DLD1 (cell line): Measurements from ENCODE around the gene SPINDOC.
"Not testable (repeated sequence)": the region's sequence is repeated elsewhere in the genome, so short reads cannot be mapped to it uniquely, and the experiment has no call there.

Experiments used
- in situ Hi-C: cut with HindIII; loops from 2 replicates; pipeline ENCODE4 v1.10.0; 2017; ENCODE audit warnings: low sequenced_read_pairs

The SPINDOC gene

GRCh38 chr11:63813035-63813562 is at the start of gene SPINDOC:
TSS of gene SPINDOC (plus strand) at chr11:63813456. CDS start at chr11:63813687, 231 bp downstream.
- in situ Hi-C loops: no loop called here

GRCh38 chr11:63763496-63764339 is 49.5 kb upstream of the SPINDOC start:
- in situ Hi-C loops: no loop called here

- in situ Hi-C loops: no loop called here
Measured at GRCh38 chr11:63764340-63764678, 48.9 kb upstream of the SPINDOC start.

- in situ Hi-C loops: no loop called here
Measured at GRCh38 chr11:63764679-63765647, 48.3 kb upstream of the SPINDOC start.

GRCh38 chr11:63765688-63766241 is 47.5 kb upstream of the SPINDOC start:
- in situ Hi-C loops: no loop called here

GRCh38 chr11:63766531-63767235 is 46.6 kb upstream of the SPINDOC start:
- in situ Hi-C loops: no loop called here

GRCh38 chr11:63767267-63767564 is 46.0 kb upstream of the SPINDOC start:
- in situ Hi-C loops: no loop called here

- in situ Hi-C loops: no loop called here
Measured at GRCh38 chr11:63767565-63768236, 45.6 kb upstream of the SPINDOC start.

GRCh38 chr11:63768237-63769041 is 44.8 kb upstream of the SPINDOC start, which contains the start of gene ZFTA:
TSS of gene ZFTA (minus strand) at chr11:63768775. CDS start at chr11:63768622, 153 bp downstream.
- in situ Hi-C loops: no loop called here

- in situ Hi-C loops: no loop called here
Measured at GRCh38 chr11:63769042-63769713, 44.1 kb upstream of the SPINDOC start.

GRCh38 chr11:63769714-63770455 is 43.4 kb upstream of the SPINDOC start:
- in situ Hi-C loops: no loop called here

- in situ Hi-C loops: no loop called here
Measured at GRCh38 chr11:63770763-63771162, 42.5 kb upstream of the SPINDOC start.

GRCh38 chr11:63771741-63772318 is 41.4 kb upstream of the SPINDOC start:
- in situ Hi-C loops: not testable (repeated sequence)

- in situ Hi-C loops: no loop called here
Measured at GRCh38 chr11:63775191-63775590, 38.1 kb upstream of the SPINDOC start.

GRCh38 chr11:63779039-63779438 is 34.2 kb upstream of the SPINDOC start:
- in situ Hi-C loops: no loop called here

GRCh38 chr11:63782749-63783148 is 30.5 kb upstream of the SPINDOC start:
- in situ Hi-C loops: no loop called here

- in situ Hi-C loops: no loop called here
Measured at GRCh38 chr11:63783925-63784592, 29.2 kb upstream of the SPINDOC start.
